CD4-positive, alpha-beta T cell treated with Interleukin-4 for 4 hours (primary cell): ENCODE results near the gene PHF21A.
A peak's percentile ranks its signal among the peaks of the same experiment; 100 is the strongest.
"Not testable (repeated sequence)": the region's sequence is repeated elsewhere in the genome, so short reads cannot be mapped to it uniquely, and the experiment has no call there.

Experiments used
- DNase-seq: peaks from one replicate; pipeline ENCODE4 v3.0.0-alpha.2; 2020

The PHF21A gene

DNA sequence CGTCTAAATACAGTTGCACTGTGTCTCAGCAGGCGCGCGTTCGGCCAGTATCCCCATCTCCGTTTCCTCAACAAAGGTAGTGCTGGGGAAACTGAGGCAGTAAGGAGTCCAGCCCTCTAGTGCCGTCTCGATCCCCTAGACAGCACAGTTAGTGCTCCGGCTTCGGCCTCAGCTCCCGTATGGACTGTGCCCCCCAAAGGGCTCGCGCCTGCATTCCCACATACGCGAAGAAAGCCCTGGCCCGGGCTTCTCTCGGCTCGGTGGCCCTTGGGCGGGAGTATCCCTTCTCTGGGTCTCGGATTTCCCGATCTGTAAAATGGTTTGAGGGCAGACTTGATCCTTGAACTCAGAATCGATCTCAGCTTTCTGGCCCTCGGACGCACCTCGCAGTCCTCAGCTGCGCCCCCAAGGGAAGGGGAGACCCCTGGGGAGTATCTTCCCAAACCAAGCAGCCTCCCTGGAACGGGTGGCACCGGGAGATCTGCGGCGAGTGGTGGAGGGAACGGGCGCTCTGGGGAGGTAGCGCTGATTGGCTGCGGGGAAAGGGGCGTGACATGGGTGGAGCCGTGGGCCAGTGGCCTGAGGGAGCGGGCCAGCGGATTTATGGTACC lies 202.8 kb downstream of the PHF21A start:
- peak; percentile 43 for DNase-seq

DNA sequence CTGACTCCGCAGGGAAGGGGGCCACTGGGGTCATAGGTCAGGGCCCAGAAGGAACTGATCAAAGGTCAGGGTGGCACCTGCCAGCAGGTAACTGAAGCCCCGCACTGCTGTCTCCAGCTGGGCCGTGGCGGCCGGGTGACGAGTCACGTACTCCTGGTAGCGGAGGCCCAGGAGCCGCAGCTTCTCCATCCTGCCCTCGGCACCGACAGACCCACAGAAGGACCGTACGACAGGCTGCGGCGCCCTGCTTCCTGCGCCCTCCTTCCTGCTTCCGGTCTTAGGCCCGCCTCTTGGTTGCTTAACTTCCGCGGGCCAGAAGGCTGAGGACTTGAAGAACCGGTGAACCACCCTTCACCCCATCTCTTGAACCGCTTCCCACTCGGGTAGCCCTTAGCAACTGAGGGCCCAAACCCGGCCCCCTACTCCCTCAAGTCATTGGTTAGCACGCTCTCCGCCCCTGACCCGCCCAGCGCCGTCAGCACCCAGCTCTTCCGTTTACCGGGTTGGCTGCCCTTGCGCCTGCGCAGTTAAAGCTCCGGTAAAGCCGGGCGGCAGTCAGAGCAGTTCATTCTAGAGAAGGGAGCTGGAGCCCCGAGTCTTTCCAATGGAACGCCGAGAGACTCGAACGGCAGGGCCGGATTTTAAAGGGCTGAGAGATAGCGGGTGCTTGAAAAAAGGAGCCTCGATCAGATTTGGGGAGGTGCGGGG lies 203.5 kb downstream of the PHF21A start, which contains the start of gene PEX16:
Gene PEX16 (minus strand): TSS at position 255 of the 708 bp plus-strand sequence. CDS start 66 bp downstream, at position 189.
- peak; percentile 99 for DNase-seq

DNA sequence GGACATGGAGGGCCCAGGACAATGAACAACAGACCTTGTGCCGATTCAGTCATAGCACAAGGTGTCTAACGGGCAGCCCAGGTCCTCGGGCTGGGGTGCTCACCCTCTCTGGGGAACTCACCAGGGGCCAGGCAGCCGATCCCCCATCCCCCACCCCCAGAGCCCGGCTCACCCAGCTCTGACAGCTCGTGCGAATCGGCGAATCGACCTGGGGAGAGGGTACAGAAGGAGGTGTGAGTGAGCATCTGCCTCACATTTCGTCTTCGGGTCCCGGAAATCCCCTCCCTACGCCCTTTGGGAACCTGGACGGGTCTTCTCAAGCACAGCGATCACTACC lies 204.0 kb downstream of the PHF21A start:
- no peak for DNase-seq

DNA sequence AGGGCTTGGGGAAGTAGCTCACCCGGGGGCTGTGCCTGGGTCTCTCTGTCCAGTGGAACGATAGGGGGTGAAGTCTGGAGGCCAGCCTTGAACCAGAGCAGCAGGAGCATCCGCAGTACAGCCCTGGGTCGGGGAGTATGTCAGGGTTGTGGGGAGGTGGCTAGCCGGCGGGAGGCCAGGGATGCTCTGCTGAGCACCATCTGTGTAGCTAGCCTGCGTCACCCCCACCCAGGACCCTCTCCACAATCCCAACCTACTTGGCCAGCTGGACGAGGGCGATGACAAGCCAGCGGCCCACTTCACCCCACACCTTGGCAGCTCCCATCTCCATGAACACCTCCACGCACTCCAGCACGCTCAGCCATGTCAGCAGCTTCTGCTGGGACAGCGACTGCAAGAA lies 205.8 kb downstream of the PHF21A start:
- DNase-seq, result no peak

DNA sequence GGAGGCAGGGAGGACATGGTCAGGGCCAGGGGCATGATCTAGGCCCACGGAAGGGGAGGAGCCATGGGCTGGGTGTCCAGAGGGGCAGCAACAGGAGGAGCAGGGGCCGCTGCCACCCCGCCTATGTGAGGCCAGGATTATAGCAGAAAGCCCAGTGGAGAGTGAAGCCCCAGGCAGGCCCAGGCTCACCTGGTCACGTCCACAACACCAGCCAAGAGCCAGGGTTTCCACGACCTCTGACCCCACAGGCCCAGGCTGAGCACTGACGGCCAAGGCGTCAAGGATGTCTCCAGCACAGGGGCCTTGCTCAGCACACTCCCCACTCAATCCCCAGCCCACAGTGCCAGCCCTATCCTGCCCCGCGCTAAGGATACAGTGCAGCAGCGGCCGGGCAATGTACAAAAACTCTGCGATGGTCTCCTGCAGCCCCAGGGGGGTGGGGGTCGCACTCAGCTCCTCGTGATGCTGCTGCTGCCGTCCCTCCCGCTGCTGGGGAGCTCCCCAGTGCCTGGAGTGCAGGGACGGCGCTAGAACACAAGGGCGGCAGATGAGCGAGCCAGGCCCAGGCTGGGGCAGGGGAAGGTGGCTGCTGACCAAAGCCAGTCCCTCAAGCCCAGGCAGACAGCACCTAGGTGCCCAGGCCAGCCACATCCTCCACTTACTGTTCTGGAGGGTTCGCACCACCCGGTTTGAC lies 207.2 kb downstream of the PHF21A start:
- no peak for DNase-seq

DNA sequence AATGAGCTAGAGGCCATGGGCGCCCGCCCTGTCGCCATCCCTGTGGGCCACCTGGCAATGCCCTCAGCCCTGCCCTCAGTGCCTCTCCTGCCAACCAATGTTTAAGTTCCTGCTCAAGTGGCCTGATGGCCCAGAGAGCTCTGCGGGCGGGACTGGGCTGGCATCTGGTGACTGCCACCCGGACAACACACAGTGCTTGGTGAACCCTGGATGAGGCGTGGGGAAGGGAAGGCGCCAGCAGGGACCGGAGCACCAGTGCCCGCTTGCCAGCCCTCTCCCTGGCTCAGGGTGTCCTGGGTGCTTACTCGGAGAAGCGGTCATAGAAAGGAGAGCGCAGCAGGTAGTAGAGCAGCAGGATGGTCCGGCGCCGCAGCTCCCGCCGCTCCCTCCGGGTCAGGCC lies 207.7 kb downstream of the PHF21A start:
- no peak for DNase-seq

DNA sequence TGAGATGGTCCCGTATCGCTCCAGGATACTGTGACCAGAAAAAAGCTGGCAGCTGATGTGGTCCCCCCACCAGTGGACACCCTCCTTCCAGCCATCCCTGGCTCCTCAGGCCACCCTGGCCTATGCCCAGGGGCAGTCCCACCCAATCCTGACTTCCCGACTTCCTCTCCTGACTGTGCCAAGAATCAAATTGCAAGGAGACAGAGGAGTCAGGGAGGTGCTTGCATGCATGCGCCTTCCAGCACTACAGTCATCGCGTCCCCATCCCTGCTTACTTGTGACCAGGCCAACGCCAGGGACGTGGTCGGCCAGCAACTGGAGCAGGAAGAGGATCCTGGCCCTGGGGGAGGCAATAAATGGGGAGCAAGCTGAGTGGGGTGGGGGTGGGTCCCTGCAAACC lies 210.6 kb downstream of the PHF21A start:
- no peak for DNase-seq

DNA sequence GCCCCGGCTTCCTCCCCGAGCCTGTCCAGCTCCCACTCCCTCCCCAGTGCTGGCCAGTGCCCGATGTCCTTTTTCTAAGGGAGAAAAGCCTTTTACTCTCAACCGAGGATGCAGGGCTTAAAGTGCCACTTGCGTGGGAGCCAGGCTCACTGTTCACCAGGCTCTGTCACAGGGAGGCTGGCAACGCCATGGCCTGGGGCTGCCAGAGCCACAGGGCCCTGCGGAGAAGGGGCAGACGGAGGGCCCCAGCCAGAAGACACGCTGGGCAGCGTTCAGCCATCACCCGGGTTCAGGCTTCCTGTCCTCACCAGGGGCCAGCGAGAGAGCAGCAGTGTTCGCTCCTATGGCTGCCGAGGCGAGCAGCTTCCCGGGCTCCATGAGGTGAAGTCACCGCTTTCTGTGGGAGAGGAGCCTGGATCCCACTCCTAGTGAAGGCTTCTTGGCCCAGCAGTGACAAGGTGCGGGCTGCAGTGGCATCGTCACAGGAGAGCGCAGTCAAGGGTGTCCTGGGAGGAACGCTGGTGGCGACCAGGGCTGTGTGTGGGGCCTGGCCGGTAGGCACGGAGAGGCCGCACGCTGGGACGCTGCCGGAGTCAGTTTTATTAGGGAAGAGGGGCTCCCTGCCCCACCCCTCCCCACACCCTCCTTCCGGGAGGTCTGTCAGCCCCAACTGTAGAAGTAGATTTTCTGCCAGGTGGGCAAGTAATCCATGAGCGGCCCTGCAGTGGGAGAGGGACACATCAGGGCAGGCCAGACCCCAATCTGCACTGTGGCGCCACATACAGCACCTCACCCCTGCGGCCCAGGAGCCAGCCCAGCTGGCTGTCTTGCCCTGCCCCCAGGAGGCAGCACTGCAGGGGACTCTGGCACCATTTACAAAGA lies 211.4 kb downstream of the PHF21A start:
- no peak for DNase-seq

DNA sequence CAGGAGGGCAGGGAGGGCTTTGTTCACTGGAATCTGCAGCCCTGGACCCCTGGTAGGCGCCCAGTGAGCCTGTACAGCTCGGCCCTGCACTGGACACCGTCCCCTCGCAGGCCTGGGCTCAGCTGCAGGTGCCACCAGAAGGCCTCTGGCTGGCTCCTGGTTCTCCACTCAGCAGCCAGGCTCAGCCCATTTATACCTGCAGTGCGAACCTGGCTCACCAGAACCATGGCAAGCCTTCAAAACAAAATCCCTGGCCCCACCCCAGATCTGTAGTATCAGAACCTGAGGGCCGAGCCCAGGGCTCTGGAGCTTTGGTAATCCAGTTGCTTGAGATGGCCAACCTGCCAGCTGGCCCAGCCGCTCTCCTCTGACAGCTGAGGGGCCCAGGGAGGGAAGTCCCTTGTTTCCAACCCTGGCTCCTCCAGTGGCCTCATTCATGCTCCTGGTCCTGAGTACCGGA lies 213.3 kb downstream of the PHF21A start:
- DNase-seq, result no peak

DNA sequence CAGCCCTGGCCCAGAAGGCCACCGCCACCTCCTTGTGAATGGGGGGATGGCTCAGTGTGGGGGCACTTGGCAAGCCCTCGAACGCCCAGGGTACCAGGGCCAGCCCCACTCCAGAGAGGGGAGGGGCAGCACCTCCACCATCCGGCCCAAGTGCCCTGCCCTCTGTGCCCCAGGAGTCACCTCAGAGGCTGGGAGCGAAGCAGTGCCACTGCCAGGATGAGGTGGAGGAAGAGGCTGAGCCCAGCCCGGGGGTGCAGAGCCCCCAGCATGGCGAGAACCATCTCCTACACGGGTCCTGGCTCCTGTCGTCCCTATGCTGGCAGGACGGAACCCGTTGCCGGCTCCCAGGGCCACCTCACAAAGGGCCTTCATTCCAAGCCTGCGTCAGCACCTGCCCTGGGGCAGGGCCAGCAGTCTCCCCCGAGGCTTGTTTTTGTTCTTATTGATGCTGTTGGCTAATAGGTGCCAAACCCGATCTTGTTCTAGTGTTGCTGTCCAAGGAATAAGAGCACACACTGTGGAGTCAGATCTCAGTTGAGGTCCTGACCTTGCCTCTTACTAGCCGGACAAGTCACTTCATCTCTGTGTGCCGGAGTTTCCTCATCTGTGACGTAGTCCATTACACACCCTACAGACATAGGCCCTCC lies 214.2 kb downstream of the PHF21A start, which contains the start of gene FREY1:
Gene FREY1 (minus strand): TSS at position 307 of the 647 bp plus-strand sequence. CDS start 26 bp downstream, at position 281.
- no peak for DNase-seq

DNA sequence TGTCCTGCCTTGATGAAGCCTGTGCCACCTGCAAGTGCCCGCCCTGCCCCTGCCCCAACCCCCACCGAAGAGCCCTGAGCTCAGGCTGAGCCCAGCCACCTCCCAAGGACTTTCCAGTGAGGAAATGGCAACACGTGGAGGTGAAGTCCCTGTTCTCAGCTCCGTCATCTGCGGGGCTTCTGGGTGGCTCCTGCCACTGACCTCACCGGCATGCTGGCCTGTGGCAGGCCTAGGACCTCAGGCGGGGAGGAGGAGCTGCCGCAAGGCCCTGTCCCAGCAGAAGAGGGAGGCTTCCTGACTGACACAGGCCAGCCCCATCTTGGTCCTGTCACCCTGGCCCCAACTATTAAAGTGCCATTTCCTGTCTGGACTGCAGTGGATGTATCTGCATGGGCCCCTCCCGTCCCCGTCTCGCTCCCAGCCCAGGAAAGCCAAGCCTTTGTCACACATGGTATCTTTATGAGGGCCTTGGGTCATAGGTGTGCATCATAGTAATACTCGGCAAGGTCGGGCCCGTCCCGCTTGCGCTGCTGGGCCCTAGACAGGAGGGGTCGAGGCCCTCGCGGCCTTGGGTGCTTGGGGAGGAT lies 215.1 kb downstream of the PHF21A start:
- DNase-seq, result no peak

DNA sequence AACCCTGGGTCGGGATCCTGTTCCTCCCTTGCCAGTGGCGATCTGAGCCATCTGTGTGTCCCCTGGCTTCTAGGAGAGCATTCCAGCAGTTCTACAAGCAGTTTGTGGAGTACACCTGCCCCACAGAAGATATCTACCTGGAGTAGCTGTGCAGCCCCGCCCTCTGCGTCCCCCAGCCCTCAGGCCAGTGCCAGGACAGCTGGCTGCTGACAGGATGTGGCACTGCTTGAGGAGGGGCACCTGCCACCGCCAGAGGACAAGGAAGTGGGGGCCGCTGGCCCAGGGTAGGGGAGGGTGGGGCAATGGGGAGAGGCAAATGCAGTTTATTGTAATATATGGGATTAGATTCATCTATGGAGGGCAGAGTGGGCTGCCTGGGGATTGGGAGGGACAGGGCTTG lies 215.7 kb downstream of the PHF21A start:
- DNase-seq, result not testable (repeated sequence)

DNA sequence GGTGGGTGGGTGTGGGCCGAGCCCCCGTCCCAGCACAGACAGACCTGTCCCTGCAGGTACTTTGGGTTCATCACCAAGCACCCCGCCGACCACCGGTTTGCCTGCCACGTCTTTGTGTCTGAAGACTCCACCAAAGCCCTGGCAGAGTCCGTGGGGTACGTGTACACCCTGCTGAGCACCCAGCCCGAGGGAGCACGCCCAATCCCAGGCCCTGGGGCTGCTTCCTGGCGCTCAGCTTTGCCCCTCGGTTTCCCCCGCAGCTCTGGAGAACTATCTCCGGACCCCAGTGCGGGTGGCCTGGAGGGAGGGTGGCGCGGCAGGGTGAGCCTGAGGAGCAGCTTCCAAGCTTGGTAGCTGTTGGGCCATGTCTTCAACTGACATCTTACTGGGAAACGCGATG lies 216.2 kb downstream of the PHF21A start:
- no peak for DNase-seq

DNA sequence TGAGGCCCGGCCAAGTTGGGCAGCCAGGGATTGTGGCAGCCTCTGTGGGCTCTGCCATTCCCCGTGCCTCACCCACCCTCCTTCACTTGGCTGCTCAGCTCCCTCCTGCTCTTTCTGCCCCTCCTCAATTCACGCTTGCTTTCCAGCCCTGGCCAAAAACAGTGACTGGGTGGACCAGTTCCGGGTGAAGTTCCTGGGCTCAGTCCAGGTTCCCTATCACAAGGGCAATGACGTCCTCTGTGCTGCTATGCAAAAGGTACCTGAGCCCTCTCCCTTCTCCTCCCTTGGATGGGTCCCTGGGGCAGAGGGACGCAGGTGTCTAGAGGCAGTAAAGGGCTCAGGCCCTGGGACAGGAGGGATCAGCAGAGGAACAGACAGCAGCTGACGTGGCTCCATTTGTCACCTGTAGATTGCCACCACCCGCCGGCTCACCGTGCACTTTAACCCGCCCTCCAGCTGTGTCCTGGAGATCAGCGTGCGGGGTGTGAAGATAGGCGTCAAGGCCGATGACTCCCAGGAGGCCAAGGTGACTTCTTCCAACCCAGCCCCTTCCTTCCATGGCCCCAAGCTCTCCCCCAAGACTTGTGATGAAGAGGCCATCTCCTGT lies 216.8 kb downstream of the PHF21A start:
- no peak for DNase-seq

DNA sequence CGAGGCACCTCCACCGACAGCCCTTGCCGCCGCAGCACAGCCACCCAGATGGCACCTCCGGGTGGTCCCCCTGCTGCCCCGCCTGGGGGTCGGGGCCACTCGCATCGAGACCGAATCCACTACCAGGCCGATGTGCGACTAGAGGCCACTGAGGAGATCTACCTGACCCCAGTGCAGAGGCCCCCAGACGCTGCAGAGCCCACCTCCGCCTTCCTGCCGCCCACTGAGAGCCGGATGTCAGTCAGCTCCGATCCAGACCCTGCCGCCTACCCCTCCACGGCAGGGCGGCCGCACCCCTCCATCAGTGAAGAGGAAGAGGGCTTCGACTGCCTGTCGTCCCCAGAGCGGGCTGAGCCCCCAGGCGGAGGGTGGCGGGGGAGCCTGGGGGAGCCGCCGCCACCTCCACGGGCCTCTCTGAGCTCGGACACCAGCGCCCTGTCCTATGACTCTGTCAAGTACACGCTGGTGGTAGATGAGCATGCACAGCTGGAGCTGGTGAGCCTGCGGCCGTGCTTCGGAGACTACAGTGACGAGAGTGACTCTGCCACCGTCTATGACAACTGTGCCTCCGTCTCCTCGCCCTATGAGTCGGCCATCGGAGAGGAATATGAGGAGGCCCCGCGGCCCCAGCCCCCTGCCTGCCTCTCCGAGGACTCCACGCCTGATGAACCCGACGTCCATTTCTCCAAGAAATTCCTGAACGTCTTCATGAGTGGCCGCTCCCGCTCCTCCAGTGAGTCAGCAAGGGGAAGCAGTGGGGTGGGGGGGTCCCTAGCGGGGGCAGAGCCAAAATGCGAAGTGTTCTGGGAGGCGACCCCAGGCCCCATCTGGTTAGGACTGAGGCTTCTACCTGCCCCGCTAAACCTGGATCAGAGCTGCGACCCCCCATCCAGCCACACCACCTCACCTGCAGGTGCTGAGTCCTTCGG lies 218.5 kb downstream of the PHF21A start:
- DNase-seq, result no peak

DNA sequence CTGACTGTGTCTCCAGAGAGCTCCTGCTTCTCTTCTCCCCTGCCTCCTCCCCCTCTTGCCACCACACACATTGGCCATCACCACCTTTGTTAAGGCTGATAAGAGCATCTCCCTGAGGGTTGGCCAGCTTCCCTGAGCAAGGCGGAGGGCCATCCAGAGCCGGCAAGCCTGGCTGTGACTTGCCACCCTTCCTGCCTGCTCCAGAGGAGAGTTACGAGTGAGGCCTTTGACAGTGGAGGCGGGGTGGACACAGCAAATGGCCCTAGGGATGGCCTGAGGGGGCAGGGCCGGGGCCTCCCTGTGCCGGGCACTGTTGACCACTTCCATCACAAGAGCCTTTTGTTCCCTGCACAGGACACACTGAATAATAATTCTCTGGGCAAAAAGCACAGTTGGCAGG lies 219.6 kb downstream of the PHF21A start:
- no peak for DNase-seq

DNA sequence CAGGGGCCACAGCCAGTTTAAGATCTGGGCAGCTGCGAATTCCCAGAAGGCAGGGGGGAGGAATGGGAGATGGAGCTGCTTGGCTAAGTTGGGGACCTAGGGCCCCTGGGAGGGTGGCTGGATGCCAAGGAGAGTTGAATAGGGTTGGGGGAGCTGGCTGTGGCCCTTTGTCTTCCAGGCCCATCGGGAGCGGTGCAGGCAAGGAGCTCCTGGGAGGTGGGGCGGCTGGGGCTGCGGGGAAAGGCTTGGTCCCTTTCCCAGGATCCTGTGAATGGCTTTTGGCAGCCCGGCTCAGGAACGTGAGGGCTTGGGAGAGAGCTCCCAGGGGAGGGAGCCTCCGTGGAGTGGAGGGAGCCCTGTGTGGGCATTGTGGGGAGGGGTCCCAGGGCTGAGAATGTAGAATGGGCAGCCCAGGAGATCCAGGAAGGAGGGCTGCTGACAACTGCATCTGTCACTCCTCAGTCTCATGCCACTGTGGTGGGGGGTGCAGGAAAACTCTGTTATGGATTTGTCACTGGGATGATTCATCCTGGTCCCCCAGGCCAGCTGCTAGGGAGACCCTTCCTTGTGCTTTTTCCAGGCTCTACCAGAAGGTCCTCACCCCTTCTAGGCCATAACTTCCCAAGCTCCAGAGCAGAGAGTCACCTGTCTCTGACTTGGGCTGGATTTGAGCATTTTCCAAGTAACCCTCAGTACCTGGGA lies 220.2 kb downstream of the PHF21A start:
- DNase-seq, result no peak

DNA sequence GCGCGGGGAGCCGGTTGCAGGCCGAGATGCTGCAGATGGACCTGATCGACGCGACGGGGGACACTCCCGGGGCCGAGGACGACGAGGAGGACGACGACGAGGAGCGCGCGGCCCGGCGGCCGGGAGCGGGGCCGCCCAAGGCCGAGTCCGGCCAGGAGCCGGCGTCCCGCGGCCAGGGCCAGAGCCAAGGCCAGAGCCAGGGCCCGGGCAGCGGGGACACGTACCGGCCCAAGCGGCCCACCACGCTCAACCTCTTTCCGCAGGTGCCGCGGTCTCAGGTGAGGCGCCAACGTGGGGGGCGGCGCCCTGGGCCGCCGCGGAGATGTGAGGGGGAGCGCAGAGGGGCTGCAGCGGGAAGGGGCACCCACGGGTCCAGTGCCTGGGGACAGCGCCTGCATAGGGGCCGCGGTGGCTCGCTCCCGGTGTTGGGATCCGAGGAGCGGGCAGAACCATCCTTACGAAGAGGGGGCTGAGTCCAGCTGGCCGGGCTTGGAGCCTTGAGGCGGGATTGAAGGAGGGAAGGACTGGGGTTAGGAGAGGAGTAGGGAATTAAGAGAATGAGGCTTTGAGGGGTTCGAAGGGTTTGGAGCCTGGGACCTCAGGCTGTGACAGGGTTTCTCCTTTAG lies 221.0 kb downstream of the PHF21A start:
- DNase-seq, result not testable (repeated sequence)
